MM.1S (cell line): Measurements from ENCODE around the gene AGPS.

Source experiments
- CTCF ChIP-seq: fragments of 300-600 bp; sonication (generic); IDR thresholded peaks from 2 replicates; pipeline ENCODE4 v1.5.1; 2016; ENCODE audit warnings: antibody characterized with exemption, low read length, mixed read lengths
- EZH2 ChIP-seq: fragments of 300-600 bp; sonication (generic); optimal IDR thresholded peaks from 2 replicates; pipeline ENCODE3; 2017; ENCODE audit warnings: low read depth, mild to moderate bottlenecking, antibody characterized with exemption, low read length, mixed read lengths
- EZH2phosphoT487 ChIP-seq: fragments of 300-600 bp; sonication (generic); IDR thresholded peaks from 2 replicates; pipeline ENCODE4 v1.6.1; 2018; ENCODE audit warnings: antibody characterized with exemption, low read length

GRCh38 chr2:177489719-177490301 is 97.2 kb downstream of the AGPS start:
- TF ChIP-seq CTCF (peak; percentile 67), EZH2 (no peak), EZH2phosphoT487 (no peak)
